Bronchial epithelial cell (primary cell): ENCODE results near the gene CD84. TPM values are rescaled to one million over a fixed set of nuclear protein-coding genes. Genes with fewer than 3 reads are reported as not detected.
"Not testable (repeated sequence)": the region's sequence is repeated elsewhere in the genome, so short reads cannot be mapped to it uniquely, and the experiment has no call there.

Experiments
- DNase-seq: peaks from one replicate; pipeline ENCODE4 v3.0.0-alpha.2; 2010; ENCODE audit warnings: low read depth
- FAIRE-seq: peaks from 2 replicates; lab custom pipeline; 2011; peaks lifted over from hg19 to GRCh38; lab: Jason Lieb, UNC
- H3K27me3 ChIP-seq: 2 replicates; pipeline ENCODE4 v1.5.1; 2011; ENCODE audit warnings: low read length; ENCODE audit not compliant: control insufficient read depth, insufficient read depth
- H3K36me3 ChIP-seq: 2 replicates; pipeline ENCODE4 v1.5.1; 2011; ENCODE audit warnings: low read length; ENCODE audit not compliant: control insufficient read depth, insufficient read depth
- H3K4me3 ChIP-seq: 2 replicates; pipeline ENCODE4 v1.5.1; 2011; ENCODE audit warnings: mild to moderate bottlenecking, low read depth, low read length, control low read depth
- CTCF ChIP-seq: IDR thresholded peaks from 2 replicates; pipeline ENCODE4 v1.5.1; 2011; ENCODE audit warnings: mild to moderate bottlenecking, moderate library complexity, low read length, control low read depth, inconsistent platforms; ENCODE audit not compliant: insufficient read depth, severe bottlenecking
- total RNA-seq: library from RNA; depleted of rRNA; stranded (reverse); fragments of >200 nt; gene quantifications from 2 replicates; pipeline ENCODE4 v1.2.1, GENCODE V29; 2014

CD84 gene
- total RNA-seq, result not detected in 2 replicates

GRCh38 chr1:160579216-160579701 is at the start of gene CD84:
TSS of gene CD84 (minus strand) at chr1:160579496. CDS start at chr1:160579437, 59 bp downstream.
- no peak for FAIRE-seq
- no peak for DNase-seq
- no peaks in the 10 kb centered on the region for H3K36me3 ChIP-seq
- no peak for TF ChIP-seq CTCF
- no peaks in the 10 kb centered on the region for H3K27me3 ChIP-seq
- no peak within 1 kb of the TSS for H3K4me3 ChIP-seq

GRCh38 chr1:160628799-160629263 is 49.5 kb upstream of the CD84 start:
- DNase-seq (no peak), FAIRE-seq (no peak)
- no peak for TF ChIP-seq CTCF
- Histone ChIP-seq H3K4me3 (no peak overlapping the region), H3K27me3 (peaks cover 2% of the 10 kb centered on the region), H3K36me3 (no peaks in the 10 kb centered on the region)

- not testable (repeated sequence) for H3K36me3 ChIP-seq, H3K4me3 ChIP-seq, H3K27me3 ChIP-seq, FAIRE-seq, DNase-seq
Measured at GRCh38 chr1:160627677-160628289, 48.5 kb upstream of the CD84 start.

DNA sequence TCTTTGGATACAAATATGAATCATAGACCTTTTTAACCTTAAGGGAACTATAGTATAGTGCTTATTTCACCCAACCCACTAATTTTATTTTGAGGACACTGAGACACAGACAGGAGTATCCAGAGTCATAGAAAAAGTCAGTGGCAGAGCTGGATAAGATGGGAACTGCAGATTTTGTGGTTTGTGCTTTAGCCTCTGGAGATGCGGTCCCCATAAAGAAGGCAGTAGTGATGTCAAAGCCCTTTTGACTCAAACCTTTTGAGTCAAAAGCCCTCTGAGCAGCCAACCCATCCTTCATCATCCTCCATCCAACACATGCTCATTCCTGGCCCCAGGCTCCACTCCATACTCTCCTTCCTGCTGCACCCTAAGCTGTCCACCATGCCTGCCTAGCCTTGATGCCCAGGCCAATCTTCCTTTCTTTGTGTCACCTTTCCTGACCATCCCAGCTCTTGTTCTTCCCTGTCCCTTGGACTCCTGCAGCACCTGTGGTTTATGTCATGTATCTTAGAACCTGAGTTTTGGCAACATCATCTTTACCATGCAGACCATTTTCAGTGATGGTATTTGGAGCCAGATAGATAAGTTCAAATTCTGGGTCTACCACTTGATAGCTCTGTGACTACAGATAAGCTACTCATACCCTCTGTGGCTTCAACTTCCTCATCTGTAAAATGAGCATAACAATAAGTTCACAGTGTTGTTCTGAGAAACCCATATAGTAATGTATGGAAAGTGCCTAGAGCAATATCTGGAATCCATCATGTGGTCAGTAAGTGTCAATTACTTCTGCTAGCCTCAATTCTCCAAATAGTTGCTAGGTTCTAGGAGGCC is 47.4 kb upstream of the CD84 start:
- Histone ChIP-seq H3K27me3 (no peaks in the 10 kb centered on the region), H3K4me3 (no peak overlapping the region), H3K36me3 (no peaks in the 10 kb centered on the region)
- no peak for TF ChIP-seq CTCF
- DNase-seq (no peak), FAIRE-seq (no peak)

- H3K27me3 ChIP-seq, result no peaks in the 10 kb centered on the region
Measured at GRCh38 chr1:160625725-160626498, 46.6 kb upstream of the CD84 start.

More at GRCh38 chr1:160625725-160626498, 46.6 kb upstream of the CD84 start:
- no peak overlapping the region for H3K4me3 ChIP-seq
- no peak for FAIRE-seq
- TF ChIP-seq CTCF, result no peak
- no peaks in the 10 kb centered on the region for H3K36me3 ChIP-seq
- DNase-seq, result no peak
